Middle frontal gyrus (tissue), 1 donor: ENCODE measurements around the gene AAR2.

ENCODE experiments used
- DNase-seq: peaks from one replicate; pipeline ENCODE4 v3.0.0-alpha.2; 2015; ENCODE audit warnings: low spot score; ENCODE audit errors: extremely low spot score

The AAR2 gene

GRCh38 chr20:36217226-36217625 is 19.1 kb upstream of the AAR2 start:
- DNase-seq = no peak

DNA sequence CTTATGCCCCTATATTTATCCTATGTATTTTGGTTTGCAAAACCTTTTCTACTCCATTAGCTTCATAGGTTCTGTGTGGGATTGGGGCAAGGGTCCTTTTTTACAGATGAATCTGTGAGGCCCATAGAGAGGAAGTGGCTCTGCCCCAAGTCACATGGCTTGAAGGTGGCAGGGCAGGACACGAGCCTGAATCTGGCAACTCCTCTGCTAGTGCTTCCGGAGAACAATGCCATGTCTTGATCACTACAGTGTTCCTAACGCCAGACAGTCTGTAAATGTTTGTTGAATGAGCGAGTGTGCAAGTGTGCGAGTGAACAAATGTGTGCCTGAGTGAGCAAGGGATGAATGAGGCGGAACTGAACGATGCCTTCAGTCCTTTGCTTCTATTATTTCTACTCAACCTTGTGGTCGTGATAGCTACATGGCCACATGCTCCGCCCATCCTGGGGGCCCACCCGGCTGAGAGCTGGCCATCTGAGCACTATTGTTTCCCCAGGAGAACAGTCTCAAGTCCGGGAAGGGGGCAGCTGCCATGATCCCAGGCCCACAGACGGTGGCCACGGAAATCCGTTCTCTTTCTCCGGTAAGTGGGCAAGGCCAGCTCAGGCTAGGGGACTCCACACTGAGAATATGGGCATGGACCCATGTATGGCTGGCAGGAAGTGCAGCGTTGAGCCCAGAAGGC is 17.8 kb upstream of the AAR2 start:
- no peak for DNase-seq

DNA sequence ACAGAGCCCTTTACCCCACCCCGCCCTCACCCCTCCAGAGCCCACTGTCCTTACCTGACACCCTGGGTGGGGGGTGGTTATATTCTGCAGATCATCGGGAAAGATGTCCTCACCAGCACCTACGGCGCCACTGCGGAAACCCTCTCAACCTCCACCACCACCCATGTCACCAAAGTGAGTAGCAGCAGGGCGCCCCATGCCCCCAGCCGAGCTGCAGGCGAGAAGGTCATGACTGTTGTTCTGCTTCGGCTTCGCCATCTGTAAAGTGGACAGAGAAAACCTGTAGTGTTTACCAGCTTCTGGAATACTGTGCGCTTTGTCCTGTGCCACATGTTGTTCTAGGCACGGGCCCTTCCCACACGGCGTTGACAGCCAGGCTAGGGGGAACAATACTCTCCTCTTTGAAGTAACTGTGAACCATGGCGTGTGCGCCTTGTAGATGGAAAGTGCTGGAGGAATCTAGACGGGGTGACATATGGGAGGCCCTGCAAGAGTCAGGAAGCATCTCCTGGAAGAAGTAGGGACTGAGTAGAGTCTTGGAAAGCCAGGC is 16.5 kb upstream of the AAR2 start:
- DNase-seq = no peak

GRCh38 chr20:36225666-36226065 is 10.6 kb upstream of the AAR2 start:
- no peak for DNase-seq

- no peak for DNase-seq
Observed at GRCh38 chr20:36228770-36229169, 7.5 kb upstream of the AAR2 start.

DNA sequence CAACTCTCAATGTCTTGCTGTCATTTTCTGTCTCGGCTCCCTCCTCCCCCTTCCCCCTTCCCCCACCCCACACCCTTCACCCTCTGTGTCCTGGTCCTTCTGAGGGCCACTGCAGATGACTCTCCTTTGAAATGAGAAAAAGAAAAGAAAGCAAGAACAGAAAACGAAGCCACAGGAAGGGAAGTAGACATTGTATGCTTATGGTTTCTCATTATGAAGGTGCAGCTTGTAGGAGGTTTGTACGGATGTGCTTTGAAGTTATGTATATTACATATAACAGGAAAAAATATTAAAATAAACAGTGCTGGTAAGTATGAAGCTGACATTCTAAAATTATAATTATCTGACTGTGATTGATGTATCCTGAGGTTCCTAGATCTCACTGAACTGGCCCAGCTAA is 6.3 kb upstream of the AAR2 start:
- no peak for DNase-seq

- no peak for DNase-seq
Observed at GRCh38 chr20:36231331-36231730, 4.9 kb upstream of the AAR2 start.

GRCh38 chr20:36234771-36235320 is 1.4 kb upstream of the AAR2 start:
- DNase-seq = no peak

DNA sequence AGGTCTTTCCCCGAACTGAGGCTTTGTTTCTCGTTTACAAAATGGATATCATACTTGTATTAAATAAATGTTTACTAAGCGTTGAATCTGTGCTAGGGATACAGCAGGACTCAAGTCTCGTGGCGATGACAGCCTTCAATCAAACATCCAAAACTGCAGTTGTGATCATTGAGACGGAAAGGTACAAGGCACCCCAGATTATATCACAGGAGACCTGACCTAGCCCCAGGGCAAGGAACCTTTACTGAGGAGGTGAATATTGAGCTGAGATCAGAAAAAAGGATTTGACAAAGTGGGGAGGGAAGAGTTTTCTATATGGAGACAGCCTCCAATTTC is 476 bp downstream of the AAR2 start:
- DNase-seq = no peak

- DNase-seq = no peak
Observed at GRCh38 chr20:36237477-36237876, 1.2 kb downstream of the AAR2 start.

DNA sequence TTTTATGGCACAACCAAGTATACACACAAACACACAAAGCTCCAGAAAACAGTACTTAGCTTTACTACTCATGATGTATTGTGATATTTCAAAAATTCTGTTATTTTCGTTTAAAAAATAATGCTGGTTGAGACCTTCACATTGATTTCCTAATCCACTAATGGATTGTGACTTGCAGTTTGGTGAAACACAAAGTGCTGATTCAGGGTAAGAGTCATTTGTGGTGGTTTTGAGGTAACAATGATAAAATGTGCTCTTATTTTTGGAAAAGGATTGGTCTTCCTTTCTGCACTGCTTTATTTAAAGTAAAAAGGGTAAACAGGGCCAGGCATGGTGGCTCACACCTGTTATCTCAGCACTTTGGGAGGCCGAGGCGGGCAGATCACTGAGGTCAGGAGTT is 1.9 kb downstream of the AAR2 start:
- DNase-seq = no peak

DNA sequence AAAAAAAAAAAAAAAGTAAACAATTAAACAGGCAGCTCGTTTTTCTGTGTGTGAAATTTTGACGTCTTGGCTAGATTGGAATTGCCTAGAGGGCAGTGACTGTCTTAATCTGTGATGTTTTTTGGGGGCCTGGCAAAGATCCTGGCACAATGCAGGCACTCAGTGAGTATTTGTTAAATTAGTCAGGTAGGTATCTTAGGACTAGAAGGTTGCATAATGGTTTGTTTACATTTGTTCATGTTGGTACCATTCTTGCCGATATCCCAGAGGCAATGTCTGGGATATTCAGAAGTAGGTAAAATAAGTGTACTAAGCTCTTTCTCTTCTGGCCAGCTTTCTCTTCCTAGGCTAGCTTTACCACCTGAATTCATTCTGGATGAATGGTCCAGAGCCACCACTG is 2.5 kb downstream of the AAR2 start:
- no peak for DNase-seq

DNA sequence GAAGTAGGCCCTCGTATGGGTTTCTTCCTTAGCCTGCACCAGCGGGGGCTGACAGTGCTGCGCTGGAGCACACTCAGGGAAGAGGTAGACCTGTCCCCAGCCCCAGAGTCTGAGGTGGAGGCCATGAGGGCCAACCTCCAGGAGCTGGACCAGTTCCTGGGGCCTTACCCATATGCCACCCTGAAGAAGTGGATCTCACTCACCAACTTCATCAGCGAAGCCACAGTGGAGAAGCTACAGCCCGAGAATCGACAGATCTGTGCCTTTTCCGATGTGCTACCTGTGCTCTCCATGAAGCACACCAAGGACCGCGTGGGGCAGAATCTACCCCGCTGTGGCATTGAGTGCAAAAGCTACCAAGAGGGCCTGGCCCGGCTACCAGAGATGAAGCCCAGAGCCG is 3.8 kb downstream of the AAR2 start:
- DNase-seq = no peak

GRCh38 chr20:36241678-36242077 is 5.4 kb downstream of the AAR2 start:
- no peak for DNase-seq

DNA sequence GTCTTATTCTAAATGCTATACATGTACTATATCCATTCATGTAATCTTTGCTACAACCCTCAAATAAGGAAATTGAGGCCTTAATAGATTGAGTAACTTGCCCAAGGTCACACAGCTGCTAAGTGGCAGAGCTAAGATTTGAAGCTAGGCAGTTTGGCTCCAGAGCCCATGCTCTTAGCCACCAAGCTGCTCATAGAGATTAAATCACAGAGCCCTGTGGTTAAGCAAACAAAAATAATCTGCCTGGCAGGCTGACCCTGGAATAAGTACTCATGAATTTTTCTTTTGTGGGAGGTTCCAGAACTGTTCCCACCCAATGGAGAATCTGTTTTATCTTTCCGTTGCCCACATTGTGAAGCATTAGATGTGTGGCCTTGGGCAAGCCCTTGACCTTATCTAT is 7.4 kb downstream of the AAR2 start:
- DNase-seq = no peak

GRCh38 chr20:36246401-36246800 is 10.1 kb downstream of the AAR2 start:
- DNase-seq = no peak

GRCh38 chr20:36248836-36249235 is 12.6 kb downstream of the AAR2 start:
- DNase-seq = no peak

GRCh38 chr20:36249450-36249849 is 13.2 kb downstream of the AAR2 start:
- no peak for DNase-seq

DNA sequence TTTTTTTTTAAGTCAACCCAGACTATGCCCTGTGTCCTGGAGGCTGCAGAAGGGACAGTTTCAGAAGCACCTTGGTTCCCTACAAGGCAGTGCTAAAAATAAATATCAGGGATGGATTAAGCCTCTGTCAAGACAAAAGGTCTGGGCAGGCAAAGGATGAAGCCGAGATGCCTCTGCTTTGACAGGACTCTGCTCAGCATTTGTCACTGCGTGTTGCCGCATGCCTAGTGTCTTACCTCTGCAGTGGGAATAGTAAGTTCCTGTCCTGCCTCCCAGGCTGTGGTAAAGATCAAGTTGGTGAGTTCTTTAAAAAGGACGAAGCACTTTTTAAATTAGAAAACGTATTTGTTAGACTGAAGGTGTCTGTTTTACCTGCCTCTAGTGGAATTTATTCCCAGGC is 15.1 kb downstream of the AAR2 start:
- DNase-seq = no peak

- DNase-seq = no peak
Observed at GRCh38 chr20:36252511-36252910, 16.2 kb downstream of the AAR2 start.

DNA sequence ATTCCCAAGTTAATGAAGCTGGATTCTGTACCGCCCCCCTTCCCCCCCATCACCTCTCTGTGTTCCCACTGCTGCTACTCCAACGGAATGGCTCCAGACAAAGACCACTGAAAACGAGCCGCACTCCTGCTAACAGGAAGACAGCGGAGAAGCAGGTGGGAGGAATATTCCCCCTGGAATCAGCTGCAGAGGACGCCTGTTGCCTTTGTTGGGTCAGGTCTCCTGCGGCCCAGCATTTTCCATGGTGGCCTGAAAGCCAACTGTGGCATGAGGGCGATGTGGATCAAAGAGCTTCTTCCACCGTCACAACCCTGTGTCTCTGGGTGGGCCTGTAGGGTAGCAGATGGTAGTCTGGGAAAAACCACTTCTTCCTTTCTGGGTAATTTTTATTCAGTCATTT is 16.8 kb downstream of the AAR2 start:
- no peak for DNase-seq

DNA sequence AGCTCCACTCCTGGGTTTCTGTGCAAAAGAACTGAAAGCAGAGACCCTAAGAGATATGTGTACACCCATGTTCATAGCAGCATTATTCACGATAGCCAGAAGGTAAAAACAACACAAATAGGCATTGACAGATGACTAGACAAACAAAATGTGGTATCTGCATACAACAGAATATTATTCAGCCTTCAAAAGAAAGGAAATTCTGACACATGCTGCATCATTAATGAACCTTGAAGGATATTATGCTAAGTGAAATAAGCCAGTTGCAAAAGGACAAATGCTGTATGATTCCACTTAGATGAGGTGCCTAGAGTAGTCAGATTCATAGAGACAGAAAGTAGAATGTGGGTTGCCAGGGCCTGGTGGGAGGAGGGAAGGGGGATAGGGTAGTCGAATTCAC is 17.8 kb downstream of the AAR2 start:
- DNase-seq = no peak

GRCh38 chr20:36255445-36255844 is 19.2 kb downstream of the AAR2 start:
- DNase-seq = no peak
